SU-DHL-6 (cell line): ENCODE data around the gene PCDHB12.
A peak's percentile ranks its signal among the peaks of the same experiment; 100 is the strongest.

Source experiments
- EZH2phosphoT487 ChIP-seq: fragments of 200-600 bp; sonication (generic), shearing (Covaris generic); conservative IDR thresholded peaks from 2 replicates; pipeline ENCODE4 v1.6.1; 2018; ENCODE audit warnings: mild to moderate bottlenecking, antibody characterized with exemption, low read length, moderate library complexity, mixed read lengths
- TF ChIP-seq, protein P1 (sequence below): fragments of 200-600 bp; sonication (generic); IDR thresholded peaks from one replicate; pipeline ENCODE4 v1.5.1; 2017; ENCODE audit warnings: antibody characterized with exemption, mild to moderate bottlenecking, low read length, moderate library complexity; ENCODE audit not compliant: insufficient read depth, poor library complexity, severe bottlenecking

DNA sequence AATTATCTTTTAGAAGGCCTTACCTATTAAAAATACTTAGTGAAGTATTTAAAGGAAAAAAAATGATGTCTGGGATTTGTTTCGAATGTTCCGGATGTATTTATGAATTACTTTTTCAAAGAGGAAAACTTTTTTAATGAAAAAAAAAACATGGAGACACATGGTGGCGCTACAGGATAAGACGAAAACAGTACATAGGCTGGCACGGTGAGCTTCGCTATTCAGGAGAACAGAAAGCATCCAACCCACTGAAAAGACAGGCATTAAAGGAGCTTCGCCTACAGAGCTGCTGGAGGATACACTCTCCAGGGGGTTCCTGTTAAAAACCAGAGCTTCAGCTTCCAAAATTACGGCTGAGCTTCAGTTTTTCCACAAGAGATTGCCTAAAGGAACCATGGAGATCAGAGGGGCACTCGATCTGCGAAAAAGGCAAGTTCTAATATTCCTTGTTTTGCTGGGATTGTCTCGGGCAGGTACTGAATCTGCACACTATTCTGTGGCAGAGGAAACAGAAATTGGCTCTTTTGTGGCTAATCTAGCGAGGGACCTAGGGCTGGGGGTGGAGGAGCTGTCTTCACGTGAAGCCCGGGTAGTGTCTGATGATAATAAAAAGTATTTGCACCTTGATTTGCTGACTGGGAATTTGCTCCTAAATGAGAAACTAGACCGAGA lies 14.7 kb downstream of the PCDHB12 start, which contains the start of gene PCDHB14:
- TF ChIP-seq, protein P1, sequence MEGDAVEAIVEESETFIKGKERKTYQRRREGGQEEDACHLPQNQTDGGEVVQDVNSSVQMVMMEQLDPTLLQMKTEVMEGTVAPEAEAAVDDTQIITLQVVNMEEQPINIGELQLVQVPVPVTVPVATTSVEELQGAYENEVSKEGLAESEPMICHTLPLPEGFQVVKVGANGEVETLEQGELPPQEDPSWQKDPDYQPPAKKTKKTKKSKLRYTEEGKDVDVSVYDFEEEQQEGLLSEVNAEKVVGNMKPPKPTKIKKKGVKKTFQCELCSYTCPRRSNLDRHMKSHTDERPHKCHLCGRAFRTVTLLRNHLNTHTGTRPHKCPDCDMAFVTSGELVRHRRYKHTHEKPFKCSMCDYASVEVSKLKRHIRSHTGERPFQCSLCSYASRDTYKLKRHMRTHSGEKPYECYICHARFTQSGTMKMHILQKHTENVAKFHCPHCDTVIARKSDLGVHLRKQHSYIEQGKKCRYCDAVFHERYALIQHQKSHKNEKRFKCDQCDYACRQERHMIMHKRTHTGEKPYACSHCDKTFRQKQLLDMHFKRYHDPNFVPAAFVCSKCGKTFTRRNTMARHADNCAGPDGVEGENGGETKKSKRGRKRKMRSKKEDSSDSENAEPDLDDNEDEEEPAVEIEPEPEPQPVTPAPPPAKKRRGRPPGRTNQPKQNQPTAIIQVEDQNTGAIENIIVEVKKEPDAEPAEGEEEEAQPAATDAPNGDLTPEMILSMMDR, result peak; percentile 34
- no peak for TF ChIP-seq EZH2phosphoT487
